NCI-H2081 (cell line): ENCODE measurements around the gene CIP2A.

Source experiments
- DNase-seq, 2 experiments: peaks; one replicate each; lab custom pipeline; 2025; lab: John Stamatoyannopoulos, UW

The CIP2A gene

DNA sequence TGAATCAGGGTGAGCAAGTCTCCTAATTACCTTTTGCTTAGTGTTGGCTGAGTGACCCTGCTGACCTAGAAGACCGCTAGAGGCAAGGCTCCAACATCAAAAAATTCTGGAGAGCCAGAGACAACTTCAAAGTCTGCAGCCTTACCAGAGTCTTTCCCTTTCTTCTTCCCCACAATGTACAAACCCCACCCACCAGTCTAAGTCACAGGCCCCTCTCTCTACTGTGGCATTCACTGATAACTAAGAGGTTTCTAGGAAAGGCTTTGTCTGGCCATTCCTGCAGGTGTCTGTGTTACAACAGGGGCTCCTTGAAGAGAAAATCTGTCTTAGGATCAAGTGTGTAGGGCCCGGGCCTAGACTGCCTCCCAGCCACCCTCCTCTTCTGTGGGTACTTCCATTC, 79.4 kb downstream of the CIP2A start:
- no peak for DNase-seq

DNA sequence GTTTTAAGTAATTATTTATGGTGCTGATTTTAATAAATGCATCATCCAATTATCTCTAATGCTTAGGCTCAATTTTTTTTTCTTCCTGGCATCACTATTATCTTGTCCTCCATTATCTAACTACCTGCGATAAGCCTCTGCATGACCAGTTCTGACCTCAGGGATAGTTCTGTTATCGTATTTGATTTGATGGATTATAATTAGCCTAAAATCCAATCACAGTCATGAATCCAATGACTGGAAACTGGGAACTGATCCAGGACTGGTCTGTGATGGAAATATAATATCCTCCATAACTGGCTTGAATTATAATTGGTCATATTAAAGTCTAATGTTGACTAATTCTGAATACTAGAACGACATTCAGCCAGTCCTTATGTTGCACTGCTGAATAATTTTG, 80.0 kb downstream of the CIP2A start:
- no peak for DNase-seq

DNA sequence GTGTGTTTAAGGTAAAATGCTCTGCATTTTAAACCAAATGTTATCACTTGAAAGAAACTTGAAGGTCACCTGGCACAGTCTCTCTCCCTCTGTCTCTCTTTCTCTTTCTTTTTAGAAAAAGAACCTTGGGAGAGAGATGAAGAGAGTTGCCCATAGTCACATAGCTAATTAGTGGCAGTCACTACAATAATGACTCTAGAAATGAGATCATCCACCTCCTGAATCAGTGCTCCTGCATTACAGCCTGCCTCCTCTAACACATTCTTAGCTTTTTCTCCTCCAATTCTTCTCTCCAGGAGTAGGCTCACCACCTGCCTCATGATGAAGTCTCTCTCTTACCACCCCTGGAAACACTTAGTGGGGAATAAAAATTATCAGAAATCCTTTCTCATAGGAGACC, 81.3 kb downstream of the CIP2A start:
- no peak for DNase-seq

DNA sequence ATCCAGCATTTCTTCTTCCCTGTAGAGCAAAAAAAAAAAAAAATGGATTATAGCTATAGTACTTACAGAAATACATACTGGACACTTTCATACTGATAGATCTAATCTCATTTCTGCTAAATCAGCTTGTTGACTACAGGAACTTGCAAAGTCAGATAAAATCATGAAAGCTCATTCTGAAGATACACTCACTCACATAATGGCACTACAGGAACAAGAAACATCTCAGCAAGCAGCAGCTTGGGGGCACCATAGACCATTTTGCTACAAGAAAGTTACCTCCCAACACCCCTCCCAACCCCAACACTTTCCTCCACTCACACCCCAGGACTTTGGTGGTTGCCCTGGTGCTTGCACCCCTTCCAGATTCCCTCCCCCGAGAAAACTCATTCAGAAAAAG, 83.4 kb downstream of the CIP2A start:
- DNase-seq: no peak

DNA sequence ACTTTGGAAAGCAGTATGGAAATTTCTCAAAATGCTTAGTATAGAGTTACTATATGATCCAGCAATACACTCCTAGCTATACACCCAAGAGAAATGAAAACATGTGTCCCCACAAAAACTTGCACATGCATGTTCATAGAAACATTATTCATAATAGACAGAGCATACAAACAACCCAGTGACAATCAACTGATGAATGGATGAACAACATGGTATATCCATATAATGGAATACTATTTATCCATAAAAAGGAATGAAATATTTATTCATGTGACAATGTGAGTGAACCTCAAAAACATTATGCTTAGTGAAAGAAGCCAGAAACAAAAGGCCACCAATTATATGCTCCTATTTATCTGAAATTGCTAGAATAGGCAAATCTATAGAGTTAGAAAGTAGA, 85.5 kb downstream of the CIP2A start:
- no peak for DNase-seq

DNA sequence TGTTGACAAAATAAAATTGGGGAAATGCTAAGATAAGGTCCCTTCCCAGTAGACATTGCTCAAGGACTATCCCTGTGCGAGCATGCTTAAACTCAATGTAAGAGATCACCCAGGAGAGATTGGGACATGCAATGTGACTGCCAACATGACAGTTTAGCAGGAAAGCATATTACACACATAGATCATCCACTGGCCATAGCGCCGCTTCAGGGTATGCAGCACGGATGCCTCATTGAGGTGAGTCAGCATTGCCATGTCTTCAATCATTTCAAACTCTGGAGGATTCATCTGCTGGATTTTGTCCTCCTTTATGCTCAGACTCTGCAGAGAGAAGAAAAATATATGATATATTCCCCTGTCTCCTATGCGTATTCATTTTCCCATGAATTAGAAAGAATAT, 87.7 kb downstream of the CIP2A start:
- no peak for DNase-seq

DNA sequence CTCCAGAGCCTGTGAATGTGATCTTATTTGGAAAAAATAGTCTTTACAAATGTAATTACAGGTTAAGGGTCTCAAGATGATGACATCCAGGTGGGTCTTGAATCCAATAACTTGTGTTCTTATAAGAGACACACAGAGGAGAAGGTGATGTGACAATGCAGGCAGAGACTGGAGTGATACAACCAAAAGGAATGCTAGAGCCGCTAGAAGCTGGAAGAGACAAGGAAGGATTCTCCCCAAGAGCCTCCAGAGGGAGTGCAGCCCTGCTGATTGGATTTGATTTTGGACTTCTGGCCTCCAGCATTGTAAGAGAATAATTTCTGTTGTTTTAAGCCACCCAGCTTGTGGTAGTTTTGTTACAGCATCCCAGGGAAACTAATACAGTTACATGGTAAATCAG, 88.5 kb downstream of the CIP2A start:
- no peak for DNase-seq
